HUES48 (cell line): ENCODE measurements around the gene GRPEL2.

ENCODE experiments used
- H3K27ac ChIP-seq: one replicate; pipeline ENCODE4 v1.7.0; 2013; ENCODE audit warnings: low read depth, low read length, inconsistent platforms
- H3K27me3 ChIP-seq: 2 replicates; pipeline ENCODE4 v1.6.1; 2013; ENCODE audit warnings: mild to moderate bottlenecking, low read length; ENCODE audit not compliant: control insufficient read depth, insufficient read depth
- H3K36me3 ChIP-seq: 2 replicates; pipeline ENCODE4 v1.6.1; 2013; ENCODE audit warnings: low read length; ENCODE audit not compliant: control insufficient read depth, insufficient read depth
- H3K4me1 ChIP-seq: 2 replicates; pipeline ENCODE4 v1.6.1; 2013; ENCODE audit warnings: mild to moderate bottlenecking, low read length; ENCODE audit not compliant: control insufficient read depth, insufficient read depth
- H3K4me3 ChIP-seq: 2 replicates; pipeline ENCODE4 v1.5.1; 2013; ENCODE audit warnings: mild to moderate bottlenecking, low read depth, low read length
- H3K9ac ChIP-seq: 2 replicates; pipeline ENCODE4 v1.6.1; 2013; ENCODE audit warnings: mild to moderate bottlenecking, low read depth, low read length, moderate library complexity
- H3K9me3 ChIP-seq: 2 replicates; pipeline ENCODE4 v1.6.1; 2013; ENCODE audit warnings: low read length; ENCODE audit not compliant: control insufficient read depth, insufficient read depth

GRPEL2 gene

DNA sequence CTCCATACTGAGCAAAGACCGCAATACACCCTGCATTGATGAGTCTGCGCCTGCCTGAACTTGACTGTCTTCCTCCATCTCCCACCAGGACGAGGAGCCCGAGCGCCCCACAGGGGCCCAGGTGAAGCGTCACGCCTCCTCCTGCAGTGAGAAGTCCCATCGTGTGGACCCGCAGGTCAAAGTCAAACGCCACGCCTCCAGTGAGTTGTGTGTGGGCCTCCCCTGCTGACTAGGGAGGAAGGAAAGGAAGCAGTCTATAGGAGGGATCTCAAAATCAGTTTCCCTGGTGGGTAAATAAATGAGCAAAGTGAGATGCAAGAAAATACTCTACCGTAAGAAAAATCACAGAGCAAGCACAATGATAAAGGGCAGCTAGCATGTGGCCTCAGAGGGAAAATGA is 22.8 kb upstream of the GRPEL2 start:
- Histone ChIP-seq H3K9ac (no peak overlapping the region), H3K27me3 (no peaks in the 10 kb centered on the region), H3K36me3 (no peaks in the 10 kb centered on the region; the same call in 1 of the 2 replicates)

DNA sequence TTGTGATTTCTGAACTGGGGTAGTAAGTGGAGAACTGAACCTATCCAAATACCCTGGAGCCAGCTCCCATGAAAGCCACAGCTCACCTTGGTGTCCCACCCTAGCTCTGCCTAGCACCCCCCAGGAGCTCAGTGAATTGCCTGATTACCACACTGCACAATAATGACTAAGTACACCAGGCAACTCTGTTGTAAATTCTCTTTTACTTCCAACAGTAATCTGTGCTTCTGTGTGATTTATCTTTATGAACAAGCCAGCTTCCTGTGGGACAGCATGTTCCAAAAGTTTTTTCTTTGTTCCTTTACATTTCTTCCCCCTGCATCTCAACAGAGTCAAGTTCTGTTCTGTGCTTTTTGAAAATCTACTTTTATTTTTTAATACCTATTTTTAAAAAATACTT is 22.1 kb upstream of the GRPEL2 start:
- Histone ChIP-seq H3K27ac (no peak overlapping the region), H3K36me3 (no peaks in the 10 kb centered on the region; the same call in 1 of the 2 replicates), H3K9ac (no peak overlapping the region), H3K4me3 (no peak overlapping the region), H3K9me3 (no peaks in the 10 kb centered on the region), H3K27me3 (no peaks in the 10 kb centered on the region), H3K4me1 (0 out of 2 replicates have a peak, but pooled peaks cover 7% of the 10 kb centered on the region)

More for the DNA sequence above, 22.8 kb upstream of the GRPEL2 start:
- H3K4me1 ChIP-seq: 0 out of 2 replicates have a peak, but pooled peaks cover 8% of the 10 kb centered on the region
- no peak overlapping the region for H3K27ac ChIP-seq
- no peak overlapping the region for H3K4me3 ChIP-seq
- no peaks in the 10 kb centered on the region for H3K9me3 ChIP-seq

DNA sequence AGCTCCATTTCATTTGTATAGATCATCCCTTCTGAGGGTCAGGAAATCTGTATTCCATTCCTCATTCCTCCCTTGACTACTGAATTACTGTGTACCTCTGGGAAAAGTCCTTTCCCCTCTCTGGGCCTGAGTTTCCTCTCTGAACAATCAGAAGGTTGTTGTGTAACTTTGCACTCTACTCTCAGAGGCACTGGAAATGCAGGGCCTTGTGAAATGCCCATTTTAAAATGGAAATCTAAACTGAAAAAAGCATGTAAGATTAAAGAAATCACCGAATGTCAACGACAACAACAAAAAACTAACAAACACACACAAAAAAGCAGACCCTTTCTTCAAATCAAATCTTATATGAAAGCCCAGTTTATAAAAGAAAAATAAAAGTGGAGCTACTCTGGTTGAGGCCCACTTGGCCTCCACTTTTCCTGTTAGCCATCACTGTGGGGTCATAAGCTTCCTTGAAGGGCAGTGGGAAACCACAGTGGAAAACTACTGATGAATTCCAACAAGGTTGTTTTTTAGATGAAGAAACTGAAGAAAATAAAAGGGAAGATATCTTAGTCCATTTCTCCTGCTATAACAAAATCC is 21.6 kb upstream of the GRPEL2 start:
- Histone ChIP-seq H3K9ac (no peak overlapping the region), H3K27ac (no peak overlapping the region), H3K27me3 (no peaks in the 10 kb centered on the region), H3K36me3 (no peaks in the 10 kb centered on the region; the same call in 1 of the 2 replicates), H3K4me1 (0 out of 2 replicates have a peak, but pooled peaks cover 7% of the 10 kb centered on the region), H3K4me3 (no peak overlapping the region), H3K9me3 (no peaks in the 10 kb centered on the region)

DNA sequence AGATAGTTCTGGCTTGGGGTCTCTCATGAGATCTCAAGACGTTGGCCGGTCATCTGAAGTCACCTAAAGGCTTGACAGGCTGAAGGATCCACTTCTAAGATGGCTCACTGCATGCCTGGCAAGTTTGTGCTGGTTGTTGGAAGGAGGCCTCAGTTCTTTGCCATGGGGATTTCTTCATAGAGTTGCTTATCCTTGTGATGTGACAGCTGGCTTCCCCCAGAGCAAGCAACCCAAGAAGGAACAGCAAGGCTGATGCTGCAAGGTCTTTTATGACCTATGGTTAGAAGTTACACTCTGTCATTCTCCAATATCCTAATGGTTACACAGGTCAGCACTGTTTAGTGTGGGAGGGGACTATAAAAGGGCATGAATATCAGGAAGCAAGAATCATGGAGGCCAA is 20.7 kb upstream of the GRPEL2 start:
- Histone ChIP-seq H3K27ac (no peak overlapping the region), H3K9ac (no peak overlapping the region), H3K9me3 (no peaks in the 10 kb centered on the region), H3K4me3 (no peak overlapping the region), H3K4me1 (0 out of 2 replicates have a peak, but pooled peaks cover 7% of the 10 kb centered on the region), H3K36me3 (no peaks in the 10 kb centered on the region; the same call in 1 of the 2 replicates), H3K27me3 (no peaks in the 10 kb centered on the region)

DNA sequence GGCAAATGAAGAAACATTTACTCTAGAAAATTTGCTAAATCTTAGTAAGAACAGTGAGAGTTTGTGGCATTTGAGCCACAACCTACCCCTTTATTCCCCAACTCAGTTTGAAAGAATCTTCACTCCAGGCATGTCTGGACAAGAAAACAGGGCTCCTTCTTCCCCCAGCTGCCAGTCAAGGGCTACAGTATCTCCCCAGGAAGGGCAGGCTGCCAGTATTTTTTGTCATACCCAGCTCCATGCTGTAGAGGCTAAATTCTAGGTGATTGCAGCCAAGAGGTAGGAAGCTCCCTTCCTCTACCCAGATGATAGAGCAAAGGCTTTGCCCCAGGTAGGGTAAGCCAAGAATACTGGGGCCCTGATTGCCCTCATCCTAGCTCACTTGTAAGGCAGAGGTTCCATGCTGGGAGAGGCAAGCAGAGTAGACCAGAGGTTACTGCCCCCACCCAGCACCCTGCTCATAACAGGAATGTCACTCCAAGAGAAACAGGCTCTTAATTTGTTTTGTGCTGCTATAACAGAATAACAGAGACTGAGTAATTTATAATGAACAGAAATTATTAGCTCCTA is 20.0 kb upstream of the GRPEL2 start:
- no peak overlapping the region for H3K4me3 ChIP-seq
- no peaks in the 10 kb centered on the region for H3K36me3 ChIP-seq
- no peak overlapping the region for H3K27ac ChIP-seq
- no peaks in the 10 kb centered on the region for H3K9me3 ChIP-seq
- H3K27me3 ChIP-seq: no peaks in the 10 kb centered on the region
- 0 out of 2 replicates have a peak, but pooled peaks cover 7% of the 10 kb centered on the region for H3K4me1 ChIP-seq
- no peak overlapping the region for H3K9ac ChIP-seq

DNA sequence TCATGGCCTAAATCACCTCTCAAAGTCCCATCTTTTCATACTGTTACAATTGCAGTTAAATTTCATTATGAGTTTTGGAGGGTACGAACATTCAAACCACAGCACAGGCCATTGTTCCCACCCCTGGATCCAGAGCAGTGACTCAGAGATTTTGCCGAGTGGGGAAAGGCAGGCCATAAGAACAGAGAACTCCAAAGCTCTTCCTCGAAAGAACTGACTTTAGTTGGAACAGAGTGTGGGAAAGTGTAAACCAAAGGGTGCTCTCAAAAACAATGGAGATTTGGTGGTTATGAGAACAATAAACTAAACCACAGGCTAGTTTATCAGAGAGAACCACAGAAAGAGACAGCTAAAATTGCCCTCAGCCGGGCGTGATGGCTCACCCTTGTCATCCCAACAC is 19.4 kb upstream of the GRPEL2 start:
- H3K27ac ChIP-seq: no peak overlapping the region
- no peaks in the 10 kb centered on the region for H3K9me3 ChIP-seq
- H3K9ac ChIP-seq: no peak overlapping the region
- no peaks in the 10 kb centered on the region for H3K27me3 ChIP-seq
- H3K4me3 ChIP-seq: no peak overlapping the region
- H3K4me1 ChIP-seq: 0 out of 2 replicates have a peak, but pooled peaks cover 7% of the 10 kb centered on the region
- H3K36me3 ChIP-seq: no peaks in the 10 kb centered on the region

DNA sequence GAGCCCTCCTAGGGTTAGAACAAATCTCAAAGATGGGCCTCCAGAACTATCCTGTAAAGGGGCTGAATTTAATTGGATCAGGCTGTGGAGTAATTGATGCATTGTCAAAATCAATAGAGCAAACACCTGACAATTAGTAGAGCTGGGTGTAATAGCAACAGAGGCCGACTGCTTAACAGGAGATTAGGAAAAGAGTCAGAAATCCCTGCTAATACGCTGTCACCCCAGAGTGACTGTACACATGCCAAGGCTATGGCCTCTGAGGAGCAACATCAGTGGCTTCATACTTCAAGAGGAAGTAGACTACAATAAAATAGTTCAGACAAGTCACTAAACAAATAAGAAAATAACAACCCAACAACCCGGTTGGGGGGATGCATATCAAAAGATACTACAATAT is 18.7 kb upstream of the GRPEL2 start:
- Histone ChIP-seq H3K9ac (no peak overlapping the region), H3K27ac (no peak overlapping the region), H3K27me3 (no peaks in the 10 kb centered on the region), H3K36me3 (no peaks in the 10 kb centered on the region), H3K9me3 (no peaks in the 10 kb centered on the region), H3K4me3 (no peak overlapping the region), H3K4me1 (0 out of 2 replicates have a peak, but pooled peaks cover 7% of the 10 kb centered on the region)

DNA sequence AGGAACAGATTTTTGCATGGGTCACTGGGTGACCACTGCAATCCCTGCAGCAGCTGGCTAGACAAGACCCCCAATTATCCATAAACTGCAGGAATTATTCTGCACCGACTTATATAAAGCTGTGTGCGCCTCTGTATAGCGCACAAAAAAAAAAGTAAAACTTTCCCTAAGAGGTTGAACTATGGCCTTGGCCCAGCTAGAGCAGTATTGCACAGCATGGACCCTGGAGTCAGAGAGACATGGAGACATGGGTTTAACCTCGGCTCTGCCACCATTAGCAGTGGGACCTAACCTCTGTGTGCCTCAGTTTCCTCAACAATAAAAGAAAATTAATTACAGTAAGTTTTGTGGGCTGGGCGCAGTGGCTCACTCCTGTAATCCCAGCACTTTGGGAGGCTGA is 17.1 kb upstream of the GRPEL2 start:
- Histone ChIP-seq H3K4me1 (no peaks in the 10 kb centered on the region), H3K27ac (no peak overlapping the region), H3K9ac (no peak overlapping the region), H3K36me3 (no peaks in the 10 kb centered on the region), H3K27me3 (no peaks in the 10 kb centered on the region), H3K9me3 (no peaks in the 10 kb centered on the region), H3K4me3 (no peak overlapping the region)

DNA sequence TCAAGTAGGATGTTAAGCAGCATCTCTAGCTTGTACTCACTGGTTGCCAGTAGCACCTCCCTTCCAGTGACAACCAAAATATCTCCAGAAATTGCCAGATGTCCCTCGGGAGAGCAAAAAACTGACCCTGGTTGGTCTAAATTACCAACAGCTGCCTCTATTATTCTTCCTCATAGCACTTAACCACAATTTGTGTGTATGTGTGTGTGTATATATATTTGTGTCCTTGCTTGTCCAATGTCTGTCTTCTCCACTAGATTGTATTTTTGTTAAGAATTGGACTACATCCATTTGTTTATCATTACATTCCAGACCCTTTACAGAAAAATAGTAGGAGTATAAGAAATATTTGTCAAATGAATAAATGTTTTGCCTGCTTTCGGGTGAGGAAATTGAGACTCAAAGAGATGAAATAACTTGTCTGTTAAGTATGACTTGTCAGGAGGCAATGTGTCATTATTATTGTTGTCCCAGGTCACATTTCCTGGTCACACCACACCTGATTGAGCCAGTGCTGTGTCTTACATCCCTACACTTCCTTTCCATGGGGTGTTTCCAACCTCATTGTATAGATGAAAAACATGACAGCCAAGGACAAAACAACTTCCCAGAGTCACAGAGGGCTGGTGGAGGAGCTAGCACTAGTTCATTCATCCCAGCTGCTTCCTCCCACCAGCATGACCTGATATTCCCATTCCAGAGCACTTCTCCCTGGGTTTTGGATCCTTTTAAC is 11.4 kb upstream of the GRPEL2 start:
- H3K27ac ChIP-seq: no peak overlapping the region
- H3K27me3 ChIP-seq: no peaks in the 10 kb centered on the region
- H3K9me3 ChIP-seq: no peaks in the 10 kb centered on the region
- H3K9ac ChIP-seq: no peak overlapping the region
- H3K4me3 ChIP-seq: no peak overlapping the region
- H3K4me1 ChIP-seq: no peaks in the 10 kb centered on the region
- no peaks in the 10 kb centered on the region for H3K36me3 ChIP-seq

DNA sequence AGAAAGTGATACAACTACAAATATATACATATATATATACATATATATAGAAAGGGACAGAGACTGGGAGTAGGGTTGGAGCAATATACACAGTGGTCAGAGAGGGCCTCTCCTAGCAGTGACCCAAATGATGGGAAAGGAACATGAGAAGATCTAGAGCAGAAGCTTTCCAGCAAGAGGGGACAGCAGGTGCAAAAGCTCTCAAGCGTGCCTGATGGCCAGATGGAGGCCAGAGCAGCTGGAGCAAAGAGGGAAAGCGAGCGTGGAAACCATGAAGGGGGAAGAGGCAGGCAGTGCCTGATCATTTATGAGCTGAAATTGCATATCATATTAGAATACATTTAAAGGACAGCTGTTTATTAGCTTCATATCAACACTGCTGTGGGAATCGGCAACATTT is 7.6 kb upstream of the GRPEL2 start:
- H3K9ac ChIP-seq: no peak overlapping the region
- H3K27me3 ChIP-seq: no peaks in the 10 kb centered on the region

DNA sequence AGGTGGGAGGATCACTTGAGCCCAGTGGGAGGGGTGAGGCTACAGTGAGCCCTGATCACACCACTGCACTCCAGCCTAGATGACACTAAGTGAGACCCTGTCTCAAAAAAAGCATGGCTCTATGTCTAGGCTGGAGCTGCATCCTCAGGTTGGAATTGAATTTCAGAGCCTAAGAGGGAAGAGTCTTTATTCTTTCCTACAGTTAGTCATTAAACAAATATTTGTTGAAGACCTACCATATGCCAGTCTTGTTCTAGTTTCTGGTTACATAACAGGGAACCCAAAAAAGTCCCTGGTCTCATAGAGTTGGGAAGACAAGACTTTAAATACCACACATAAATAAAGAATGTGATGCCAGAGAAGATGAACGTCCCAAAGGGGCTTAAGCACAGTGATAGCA is 6.9 kb upstream of the GRPEL2 start:
- Histone ChIP-seq H3K4me3 (no peak overlapping the region), H3K4me1 (no peaks in the 10 kb centered on the region), H3K36me3 (no peaks in the 10 kb centered on the region), H3K9ac (no peak overlapping the region), H3K27ac (no peak overlapping the region), H3K9me3 (no peaks in the 10 kb centered on the region), H3K27me3 (no peaks in the 10 kb centered on the region)

More for the DNA sequence above, 7.6 kb upstream of the GRPEL2 start:
- no peak overlapping the region for H3K27ac ChIP-seq
- H3K9me3 ChIP-seq: no peaks in the 10 kb centered on the region
- no peak overlapping the region for H3K4me3 ChIP-seq
- no peaks in the 10 kb centered on the region for H3K36me3 ChIP-seq
- no peaks in the 10 kb centered on the region for H3K4me1 ChIP-seq
